ENCODE data around the gene ENTPD6.

ENTPD6 gene

DNA sequence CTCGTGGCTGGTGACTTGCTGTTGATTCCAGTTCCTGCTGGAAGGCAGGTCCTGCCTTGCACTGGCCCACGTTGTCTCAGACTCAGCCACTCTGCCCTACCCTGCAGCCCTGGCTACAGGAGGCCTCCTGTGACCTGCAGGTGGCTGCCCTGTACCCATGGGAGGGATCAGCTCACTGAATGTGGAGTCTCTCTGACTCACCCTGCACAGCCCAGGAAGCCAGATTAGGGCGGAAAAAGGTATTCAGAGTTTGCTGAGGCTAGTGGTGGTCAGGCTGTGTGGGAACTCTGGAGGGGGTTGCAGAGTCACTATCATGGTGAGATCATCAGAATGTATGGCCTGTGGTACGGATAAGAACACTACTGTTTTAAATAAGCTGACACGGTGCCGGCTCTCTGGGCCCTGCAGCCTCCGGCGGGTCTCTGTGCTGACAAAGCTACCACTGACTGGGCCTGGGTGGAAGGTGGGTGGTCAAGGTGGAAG lies 27.7 kb downstream of the ENTPD6 start (continued):
- TF ChIP-seq, protein P1, sequence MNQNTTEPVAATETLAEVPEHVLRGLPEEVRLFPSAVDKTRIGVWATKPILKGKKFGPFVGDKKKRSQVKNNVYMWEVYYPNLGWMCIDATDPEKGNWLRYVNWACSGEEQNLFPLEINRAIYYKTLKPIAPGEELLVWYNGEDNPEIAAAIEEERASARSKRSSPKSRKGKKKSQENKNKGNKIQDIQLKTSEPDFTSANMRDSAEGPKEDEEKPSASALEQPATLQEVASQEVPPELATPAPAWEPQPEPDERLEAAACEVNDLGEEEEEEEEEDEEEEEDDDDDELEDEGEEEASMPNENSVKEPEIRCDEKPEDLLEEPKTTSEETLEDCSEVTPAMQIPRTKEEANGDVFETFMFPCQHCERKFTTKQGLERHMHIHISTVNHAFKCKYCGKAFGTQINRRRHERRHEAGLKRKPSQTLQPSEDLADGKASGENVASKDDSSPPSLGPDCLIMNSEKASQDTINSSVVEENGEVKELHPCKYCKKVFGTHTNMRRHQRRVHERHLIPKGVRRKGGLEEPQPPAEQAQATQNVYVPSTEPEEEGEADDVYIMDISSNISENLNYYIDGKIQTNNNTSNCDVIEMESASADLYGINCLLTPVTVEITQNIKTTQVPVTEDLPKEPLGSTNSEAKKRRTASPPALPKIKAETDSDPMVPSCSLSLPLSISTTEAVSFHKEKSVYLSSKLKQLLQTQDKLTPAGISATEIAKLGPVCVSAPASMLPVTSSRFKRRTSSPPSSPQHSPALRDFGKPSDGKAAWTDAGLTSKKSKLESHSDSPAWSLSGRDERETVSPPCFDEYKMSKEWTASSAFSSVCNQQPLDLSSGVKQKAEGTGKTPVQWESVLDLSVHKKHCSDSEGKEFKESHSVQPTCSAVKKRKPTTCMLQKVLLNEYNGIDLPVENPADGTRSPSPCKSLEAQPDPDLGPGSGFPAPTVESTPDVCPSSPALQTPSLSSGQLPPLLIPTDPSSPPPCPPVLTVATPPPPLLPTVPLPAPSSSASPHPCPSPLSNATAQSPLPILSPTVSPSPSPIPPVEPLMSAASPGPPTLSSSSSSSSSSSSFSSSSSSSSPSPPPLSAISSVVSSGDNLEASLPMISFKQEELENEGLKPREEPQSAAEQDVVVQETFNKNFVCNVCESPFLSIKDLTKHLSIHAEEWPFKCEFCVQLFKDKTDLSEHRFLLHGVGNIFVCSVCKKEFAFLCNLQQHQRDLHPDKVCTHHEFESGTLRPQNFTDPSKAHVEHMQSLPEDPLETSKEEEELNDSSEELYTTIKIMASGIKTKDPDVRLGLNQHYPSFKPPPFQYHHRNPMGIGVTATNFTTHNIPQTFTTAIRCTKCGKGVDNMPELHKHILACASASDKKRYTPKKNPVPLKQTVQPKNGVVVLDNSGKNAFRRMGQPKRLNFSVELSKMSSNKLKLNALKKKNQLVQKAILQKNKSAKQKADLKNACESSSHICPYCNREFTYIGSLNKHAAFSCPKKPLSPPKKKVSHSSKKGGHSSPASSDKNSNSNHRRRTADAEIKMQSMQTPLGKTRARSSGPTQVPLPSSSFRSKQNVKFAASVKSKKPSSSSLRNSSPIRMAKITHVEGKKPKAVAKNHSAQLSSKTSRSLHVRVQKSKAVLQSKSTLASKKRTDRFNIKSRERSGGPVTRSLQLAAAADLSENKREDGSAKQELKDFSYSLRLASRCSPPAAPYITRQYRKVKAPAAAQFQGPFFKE (tag by site-specific recombination; IDR thresholded peaks at IDR 0.05; ENCODE audit: borderline replicate concordance) = no peak
- TF ChIP-seq ZNF391 (tag by site-specific recombination; IDR thresholded peaks at IDR 0.05; ENCODE audit: borderline replicate concordance, low read depth) (no peak), ZNF707 (tag by site-specific recombination; IDR thresholded peaks at IDR 0.05) (no peak), ZNF792 (tag by site-specific recombination; IDR thresholded peaks at IDR 0.05) (no peak), SETDB1 (IDR thresholded peaks at IDR 0.05; ENCODE audit: insufficient read length, low read length) (no peak), ZSCAN16 (tag by site-specific recombination; IDR thresholded peaks at IDR 0.05) (no peak), SP7 (tag by site-specific recombination; IDR thresholded peaks at IDR 0.05) (peak; percentile 83), ZEB2 (tag by site-specific recombination; IDR thresholded peaks at IDR 0.05) (0 out of 2 replicates have a peak, but pooled peaks have one; percentile 56), ZNF10 (tag by site-specific recombination; IDR thresholded peaks at IDR 0.05) (no peak), ZNF133 (tag by site-specific recombination; IDR thresholded peaks at IDR 0.05) (no peak), ZNF701 (tag by site-specific recombination; IDR thresholded peaks at IDR 0.05) (no peak), ZBTB17 (tag by site-specific recombination; IDR thresholded peaks at IDR 0.05) (peak; percentile 54), PRDM1 (tag by site-specific recombination; IDR thresholded peaks at IDR 0.05) (no peak), EGR2 (tag by site-specific recombination; IDR thresholded peaks at IDR 0.05; ENCODE audit: low read depth) (peak; percentile 80), ZNF677 (tag by site-specific recombination; IDR thresholded peaks at IDR 0.05) (no peak), KLF1 (tag by site-specific recombination; IDR thresholded peaks at IDR 0.05) (no peak), ZNF394 (tag by site-specific recombination; IDR thresholded peaks at IDR 0.05; ENCODE audit: borderline replicate concordance) (peak; percentile 61; the same call in 1 of the 2 replicates), ZNF830 (tag by site-specific recombination; IDR thresholded peaks at IDR 0.05; ENCODE audit: low read depth) (no peak), ZFP3 (tag by site-specific recombination; IDR thresholded peaks at IDR 0.05; ENCODE audit: low read depth) (no peak), ZNF155 (tag by site-specific recombination; IDR thresholded peaks at IDR 0.05) (no peak), OVOL3 (tag by site-specific recombination; IDR thresholded peaks at IDR 0.05) (no peak), ZNF302 (tag by site-specific recombination; IDR thresholded peaks at IDR 0.05; ENCODE audit: low read depth) (no peak), ZNF121 (tag by site-specific recombination; IDR thresholded peaks at IDR 0.05) (no peak), ZNF777 (tag by site-specific recombination; IDR thresholded peaks at IDR 0.05; ENCODE audit: borderline replicate concordance) (no peak), ZNF184 (tag by site-specific recombination; IDR thresholded peaks at IDR 0.05) (no peak), WT1 (tag by site-specific recombination; IDR thresholded peaks at IDR 0.05) (no peak), KLF9 (tag by site-specific recombination; IDR thresholded peaks at IDR 0.05; ENCODE audit: low read depth) (no peak), ZNF660 (tag by site-specific recombination; IDR thresholded peaks at IDR 0.05) (no peak), ZFP69B (tag by site-specific recombination; IDR thresholded peaks at IDR 0.05) (no peak), MZF1 (tag by site-specific recombination; IDR thresholded peaks at IDR 0.05; ENCODE audit: borderline replicate concordance) (no peak)
- TF ChIP-seq, protein P2, sequence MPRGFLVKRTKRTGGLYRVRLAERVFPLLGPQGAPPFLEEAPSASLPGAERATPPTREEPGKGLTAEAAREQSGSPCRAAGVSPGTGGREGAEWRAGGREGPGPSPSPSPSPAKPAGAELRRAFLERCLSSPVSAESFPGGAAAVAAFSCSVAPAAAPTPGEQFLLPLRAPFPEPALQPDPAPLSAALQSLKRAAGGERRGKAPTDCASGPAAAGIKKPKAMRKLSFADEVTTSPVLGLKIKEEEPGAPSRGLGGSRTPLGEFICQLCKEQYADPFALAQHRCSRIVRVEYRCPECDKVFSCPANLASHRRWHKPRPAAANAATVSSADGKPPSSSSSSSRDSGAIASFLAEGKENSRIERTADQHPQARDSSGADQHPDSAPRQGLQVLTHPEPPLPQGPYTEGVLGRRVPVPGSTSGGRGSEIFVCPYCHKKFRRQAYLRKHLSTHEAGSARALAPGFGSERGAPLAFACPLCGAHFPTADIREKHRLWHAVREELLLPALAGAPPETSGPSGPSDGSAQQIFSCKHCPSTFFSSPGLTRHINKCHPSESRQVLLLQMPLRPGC (tag by site-specific recombination; IDR thresholded peaks at IDR 0.05) = 0 out of 2 replicates have a peak, but pooled peaks have one; percentile 53
- TF ChIP-seq, protein P3, sequence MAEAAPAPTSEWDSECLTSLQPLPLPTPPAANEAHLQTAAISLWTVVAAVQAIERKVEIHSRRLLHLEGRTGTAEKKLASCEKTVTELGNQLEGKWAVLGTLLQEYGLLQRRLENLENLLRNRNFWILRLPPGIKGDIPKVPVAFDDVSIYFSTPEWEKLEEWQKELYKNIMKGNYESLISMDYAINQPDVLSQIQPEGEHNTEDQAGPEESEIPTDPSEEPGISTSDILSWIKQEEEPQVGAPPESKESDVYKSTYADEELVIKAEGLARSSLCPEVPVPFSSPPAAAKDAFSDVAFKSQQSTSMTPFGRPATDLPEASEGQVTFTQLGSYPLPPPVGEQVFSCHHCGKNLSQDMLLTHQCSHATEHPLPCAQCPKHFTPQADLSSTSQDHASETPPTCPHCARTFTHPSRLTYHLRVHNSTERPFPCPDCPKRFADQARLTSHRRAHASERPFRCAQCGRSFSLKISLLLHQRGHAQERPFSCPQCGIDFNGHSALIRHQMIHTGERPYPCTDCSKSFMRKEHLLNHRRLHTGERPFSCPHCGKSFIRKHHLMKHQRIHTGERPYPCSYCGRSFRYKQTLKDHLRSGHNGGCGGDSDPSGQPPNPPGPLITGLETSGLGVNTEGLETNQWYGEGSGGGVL (tag by site-specific recombination; IDR thresholded peaks at IDR 0.05) = peak; percentile 66
- TF ChIP-seq, protein P4, sequence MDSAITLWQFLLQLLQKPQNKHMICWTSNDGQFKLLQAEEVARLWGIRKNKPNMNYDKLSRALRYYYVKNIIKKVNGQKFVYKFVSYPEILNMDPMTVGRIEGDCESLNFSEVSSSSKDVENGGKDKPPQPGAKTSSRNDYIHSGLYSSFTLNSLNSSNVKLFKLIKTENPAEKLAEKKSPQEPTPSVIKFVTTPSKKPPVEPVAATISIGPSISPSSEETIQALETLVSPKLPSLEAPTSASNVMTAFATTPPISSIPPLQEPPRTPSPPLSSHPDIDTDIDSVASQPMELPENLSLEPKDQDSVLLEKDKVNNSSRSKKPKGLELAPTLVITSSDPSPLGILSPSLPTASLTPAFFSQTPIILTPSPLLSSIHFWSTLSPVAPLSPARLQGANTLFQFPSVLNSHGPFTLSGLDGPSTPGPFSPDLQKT (IDR thresholded peaks at IDR 0.05; ENCODE audit: borderline replicate concordance, low read depth, low read length) = no peak

Data from HEK293 (cell line).